Measurements from ENCODE around the gene SRP9.
"Not testable (repeated sequence)": the region's sequence is repeated elsewhere in the genome, so short reads cannot be mapped to it uniquely, and the experiment has no call there.

Gene SRP9

DNA sequence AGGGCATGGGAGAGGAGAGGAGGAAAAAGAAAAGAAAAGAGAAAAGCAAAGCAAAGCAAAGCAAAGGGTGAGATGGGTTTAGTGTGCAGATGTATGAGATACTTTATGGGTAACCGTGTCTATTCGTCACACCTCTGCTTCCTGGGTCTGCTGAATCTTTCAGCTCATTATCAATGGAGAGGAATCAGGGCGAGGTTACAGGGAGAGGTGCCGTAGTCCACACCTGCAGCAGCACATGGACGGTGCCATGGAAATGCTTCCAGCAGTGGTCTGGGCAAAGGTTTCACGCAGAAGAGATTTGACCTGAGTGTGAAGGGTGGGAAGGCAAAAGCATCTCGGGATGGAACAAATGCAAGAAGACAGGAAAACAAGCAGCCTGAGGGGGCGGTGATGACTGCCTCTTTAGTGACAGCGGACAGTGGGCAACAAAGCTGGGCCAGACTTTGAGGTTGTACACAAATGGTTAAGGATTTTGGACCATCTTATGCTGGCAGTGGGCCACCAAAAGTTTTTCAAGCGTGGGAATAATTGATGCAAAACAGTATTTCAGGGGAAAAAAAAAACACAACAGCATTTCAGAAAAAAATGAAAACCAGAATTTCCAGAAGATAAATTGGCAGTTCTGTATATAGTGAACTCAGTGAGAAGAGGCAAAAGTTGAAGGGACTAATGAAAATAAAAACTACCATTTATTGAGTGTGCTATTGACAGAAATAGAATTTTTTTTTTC, 19.5 kb upstream of the SRP9 start:
- DNase-seq = no peak

DNA sequence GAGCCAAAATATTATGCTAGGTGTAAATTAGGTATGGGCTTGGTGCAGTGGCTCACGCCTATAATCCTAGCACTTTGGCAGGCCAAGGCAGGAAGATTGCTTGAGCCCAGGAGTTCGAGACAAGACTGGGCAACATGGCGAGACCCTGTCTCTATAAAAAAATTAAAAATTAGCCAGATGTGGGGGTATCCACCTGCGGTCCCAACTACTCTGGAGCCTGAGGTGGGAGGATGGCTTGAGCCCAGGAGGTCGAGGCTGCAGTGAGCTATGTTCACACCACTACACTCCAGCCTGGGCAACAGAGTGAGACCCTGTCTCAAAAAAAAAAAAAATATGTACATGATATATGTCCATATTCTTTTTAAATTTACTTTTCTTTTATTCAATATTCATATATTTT, 17.7 kb upstream of the SRP9 start:
- not testable (repeated sequence) for DNase-seq

DNA sequence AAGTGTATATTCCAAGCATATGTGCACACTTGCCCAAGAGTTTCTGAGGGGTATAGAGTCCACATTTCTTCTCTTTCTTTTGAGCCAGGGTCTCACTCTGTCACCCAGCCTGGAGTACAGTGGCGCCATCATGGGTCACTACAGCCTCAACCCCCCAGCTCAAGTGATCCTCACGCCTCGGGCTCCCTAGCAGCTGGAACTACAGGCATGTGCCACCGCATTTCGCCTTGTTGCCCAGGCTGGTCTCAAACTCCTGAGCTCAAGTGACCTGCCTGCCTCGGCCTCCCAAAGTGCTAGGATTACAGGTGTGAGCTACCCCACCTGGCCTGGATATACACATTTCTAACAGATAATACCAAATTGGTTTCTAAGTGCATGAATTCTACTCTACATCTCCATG, 17.1 kb upstream of the SRP9 start:
- DNase-seq = no peak

DNA sequence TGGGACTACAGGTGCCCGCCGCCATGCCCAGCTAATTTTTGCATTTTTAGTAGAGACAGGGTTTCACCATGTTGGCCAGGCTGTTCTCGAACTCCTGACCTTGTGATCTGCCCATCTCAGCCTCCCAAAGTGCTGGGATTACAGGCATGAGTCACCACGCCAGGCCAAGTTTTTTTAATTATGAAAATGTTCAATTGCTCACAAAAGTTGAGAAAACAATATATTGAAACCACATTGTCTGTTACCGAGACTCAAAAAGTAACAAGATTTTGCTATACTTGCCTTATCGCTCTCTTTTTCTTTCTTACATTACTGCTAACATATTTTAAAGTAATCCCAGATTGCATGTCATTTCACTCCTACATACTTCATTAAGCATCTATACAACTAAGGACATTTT, 16.2 kb upstream of the SRP9 start:
- not testable (repeated sequence) for DNase-seq

GRCh38 chr1:225762002-225762441, 15.6 kb upstream of the SRP9 start:
- DNase-seq = peak; percentile 78

- no peak for DNase-seq
Measured at GRCh38 chr1:225762444-225762843, 15.2 kb upstream of the SRP9 start.

- no peak for DNase-seq
Measured at GRCh38 chr1:225763716-225764548, 13.7 kb upstream of the SRP9 start.

GRCh38 chr1:225765982-225766674, 11.5 kb upstream of the SRP9 start:
- no peak for DNase-seq

GRCh38 chr1:225766967-225767633, 10.5 kb upstream of the SRP9 start:
- DNase-seq = no peak

DNA sequence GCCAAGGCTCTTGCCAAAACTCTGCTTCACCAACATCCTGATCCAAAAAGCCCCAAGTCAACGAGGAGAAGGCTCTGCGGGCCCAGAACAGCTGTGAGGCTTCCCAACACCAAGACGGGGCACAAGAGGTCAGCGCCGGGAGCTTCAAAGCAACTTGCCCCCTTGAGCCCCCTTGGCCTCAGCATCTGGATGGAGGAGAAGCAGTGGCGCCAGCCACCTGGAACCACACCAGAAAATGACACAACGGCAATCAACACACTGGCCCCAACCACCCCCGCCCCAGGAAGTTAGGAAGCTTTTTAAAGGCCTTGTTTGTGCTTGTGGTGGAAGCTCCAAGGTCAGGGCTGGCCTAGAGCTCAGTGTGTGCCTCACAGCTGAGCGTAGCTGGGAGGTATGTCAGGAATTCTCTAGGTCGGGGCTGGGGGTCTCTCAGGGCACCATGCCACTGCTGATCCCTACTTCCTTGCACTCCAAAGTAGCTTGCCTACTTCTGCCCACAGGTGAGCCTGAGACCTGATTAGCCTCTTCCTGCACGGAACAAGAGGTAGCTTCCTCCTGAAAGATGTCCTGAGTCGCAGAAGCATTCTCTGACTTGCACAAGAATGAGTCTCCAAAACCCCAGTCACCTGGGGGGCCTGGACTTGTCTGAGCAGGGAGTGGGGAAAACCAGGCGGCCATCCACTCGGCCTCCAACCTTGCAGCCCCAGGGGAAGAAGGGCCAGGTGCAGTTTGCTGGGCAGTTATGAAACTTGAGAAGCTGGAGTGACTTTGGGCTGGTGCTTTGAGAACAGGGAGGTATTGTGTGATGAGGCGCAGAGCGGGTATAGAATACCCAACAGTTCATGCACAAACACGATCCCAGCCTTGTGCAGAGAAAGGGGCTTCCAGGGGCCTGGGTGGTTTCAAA, 9.7 kb upstream of the SRP9 start:
- DNase-seq = peak; percentile 46

GRCh38 chr1:225768662-225769426, 8.8 kb upstream of the SRP9 start:
- DNase-seq = no peak

DNA sequence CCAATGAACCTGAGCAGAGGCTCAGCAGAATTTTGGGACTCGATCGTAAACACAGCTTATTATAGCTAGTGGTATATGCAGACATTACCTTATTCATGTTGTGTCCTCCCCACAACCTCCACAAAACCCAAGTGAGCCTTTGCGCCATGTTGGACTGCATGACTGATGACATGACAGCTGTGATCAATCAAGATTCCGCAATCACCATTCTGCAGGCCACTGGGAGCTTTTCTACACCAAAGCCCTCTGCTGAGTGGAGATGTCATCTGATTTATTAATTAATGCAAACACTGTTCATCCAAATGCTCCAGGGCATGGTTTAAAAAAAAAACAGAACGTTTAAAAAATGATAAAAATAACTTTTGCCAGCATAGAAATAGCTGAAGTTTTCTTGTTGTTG, 7.9 kb upstream of the SRP9 start:
- no peak for DNase-seq

DNA sequence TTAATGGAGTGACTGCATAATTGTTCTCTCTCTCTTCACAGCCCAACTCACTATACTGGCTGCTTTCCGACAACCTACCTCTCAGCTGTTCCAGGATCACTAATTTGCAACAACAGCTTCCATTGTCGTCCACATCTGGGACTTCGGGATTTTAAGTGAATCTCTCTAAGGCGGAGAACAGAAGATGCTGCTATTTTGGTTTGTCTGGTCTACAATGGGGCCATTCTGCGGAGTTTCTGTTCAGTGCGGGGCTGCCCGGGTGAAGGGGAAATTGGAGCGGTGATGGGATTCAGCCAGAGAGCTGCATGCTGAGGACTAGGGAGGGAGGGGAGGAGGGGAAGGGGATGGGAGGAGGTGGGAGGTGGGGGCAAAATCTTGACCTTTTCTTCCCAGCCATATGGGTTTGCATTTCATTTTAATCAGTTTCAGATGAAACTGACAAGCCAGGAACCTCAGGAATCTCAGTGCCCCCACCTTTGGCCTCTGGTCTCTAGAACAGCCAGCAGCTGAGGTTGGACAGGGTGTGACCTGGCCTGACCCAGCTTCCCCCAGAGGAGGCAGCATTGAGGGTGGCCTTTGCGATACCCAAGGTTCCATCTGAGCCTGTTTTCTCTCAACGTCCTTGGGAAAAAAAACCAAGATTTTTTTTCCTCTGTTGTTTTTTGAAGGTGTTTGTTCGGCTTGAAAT, 6.9 kb upstream of the SRP9 start:
- DNase-seq = no peak

DNA sequence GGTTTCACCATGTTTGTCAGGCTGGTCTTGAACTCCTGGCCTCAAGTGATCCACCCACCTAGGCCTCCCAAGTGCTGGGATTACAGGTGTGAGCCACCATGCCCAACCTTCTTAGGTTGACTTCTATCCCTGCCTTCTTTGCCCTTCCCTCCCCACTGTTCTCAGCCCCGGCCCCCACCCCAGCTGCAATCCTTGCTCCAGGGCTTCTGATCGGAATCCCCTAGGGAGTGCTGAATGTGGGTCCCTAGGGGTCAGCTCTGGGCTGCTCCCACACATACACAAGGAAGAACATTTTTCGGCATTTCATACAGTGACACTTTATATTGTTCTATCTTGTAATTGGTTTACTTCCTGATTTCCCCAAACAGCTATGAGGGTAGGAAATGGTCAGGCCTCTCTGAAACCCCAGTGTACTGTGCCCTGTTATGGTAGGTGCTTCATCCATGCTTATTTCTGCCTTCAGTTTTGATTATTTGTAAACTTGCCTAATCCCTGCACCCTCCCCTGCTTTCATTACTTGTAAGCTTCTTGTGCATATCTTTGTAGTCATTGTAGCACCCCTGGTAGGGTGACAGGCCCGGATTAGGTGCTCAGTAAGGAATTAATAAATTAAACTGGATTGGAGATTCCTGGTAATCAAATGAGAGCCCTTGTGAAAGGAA, 5.8 kb upstream of the SRP9 start:
- DNase-seq = no peak

DNA sequence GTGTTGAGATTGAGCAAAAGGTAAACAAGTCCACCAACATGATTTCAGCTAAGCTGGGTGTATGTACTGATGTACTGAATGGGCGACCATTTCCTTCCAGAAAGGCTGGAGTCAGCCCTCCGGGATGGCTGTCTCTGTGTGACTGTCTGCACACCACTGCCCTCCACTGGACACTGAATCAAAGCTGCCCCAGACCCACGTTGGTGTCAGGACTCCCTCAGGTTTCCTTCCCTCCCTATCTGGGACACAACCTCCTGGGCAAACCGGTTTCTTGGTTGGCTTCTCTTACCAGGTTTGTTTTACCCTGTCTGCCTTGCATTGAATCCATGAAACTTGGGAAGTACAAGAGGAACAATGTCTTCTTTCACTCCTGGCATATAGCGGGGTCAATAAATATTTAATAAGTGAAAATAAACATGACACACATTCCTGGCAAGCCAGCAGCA, 5.3 kb upstream of the SRP9 start:
- peak; percentile 91 for DNase-seq

GRCh38 chr1:225772848-225773247, 4.8 kb upstream of the SRP9 start:
- DNase-seq = peak; percentile 46

DNA sequence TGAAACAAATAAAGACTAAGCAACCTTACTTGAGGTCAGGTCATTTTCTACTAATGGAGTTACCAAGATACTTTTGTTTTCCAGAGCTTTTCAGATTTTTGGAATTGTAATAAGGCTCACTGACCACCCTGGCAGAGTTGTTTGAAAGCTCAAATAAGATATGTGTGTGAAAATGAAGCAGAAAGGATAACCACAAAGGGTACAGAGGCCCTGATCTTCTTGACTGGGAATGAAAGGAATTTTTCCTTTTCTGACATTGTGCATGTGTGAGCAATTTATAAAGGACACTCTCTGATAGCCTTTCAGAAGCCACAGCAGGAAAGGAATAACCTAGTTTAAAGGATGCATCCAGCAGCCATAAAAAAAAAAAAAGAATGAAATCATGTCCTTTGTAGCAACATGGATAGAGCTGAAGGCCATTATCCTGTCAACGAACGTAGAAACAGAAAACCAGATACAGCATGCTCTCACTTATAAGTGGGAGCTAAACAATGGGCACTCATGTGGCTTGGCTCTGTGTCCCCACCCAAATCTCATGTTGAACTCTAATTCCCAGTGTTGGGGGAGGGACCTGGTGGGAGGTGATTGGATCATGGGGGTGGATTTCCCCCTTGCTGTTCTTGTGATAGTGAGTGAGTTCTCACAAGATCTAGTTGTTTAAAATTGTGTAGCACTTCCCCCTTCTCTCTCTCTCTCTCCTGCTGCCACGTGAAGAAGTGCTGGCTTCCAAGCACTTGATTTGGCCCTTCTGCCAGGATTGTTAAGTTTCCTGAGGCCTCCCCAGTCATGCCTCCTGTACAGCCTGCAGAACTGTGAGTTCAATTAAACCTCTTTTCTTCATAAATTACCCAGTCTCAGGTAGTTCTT, 3.1 kb upstream of the SRP9 start:
- no peak for DNase-seq

DNA sequence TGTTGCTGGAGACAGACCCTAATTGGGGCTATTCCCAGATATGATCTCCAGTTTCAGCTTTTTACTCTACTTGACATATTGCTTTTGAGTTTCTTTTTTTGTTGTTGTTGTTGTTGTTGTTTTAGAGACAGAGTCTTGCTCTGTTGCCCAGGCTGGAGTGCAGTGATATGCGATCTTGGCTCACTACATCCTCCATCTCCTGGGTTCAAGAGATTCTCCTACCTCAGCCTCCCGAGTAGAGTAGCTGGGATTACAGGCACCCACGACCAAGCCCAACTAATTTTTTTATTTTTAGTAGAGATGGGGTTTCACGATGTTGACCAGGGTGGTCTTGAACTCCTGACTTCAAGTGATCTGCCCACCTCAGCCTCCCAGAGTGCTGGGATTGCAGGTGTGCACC, 1.3 kb upstream of the SRP9 start:
- DNase-seq = no peak

DNA sequence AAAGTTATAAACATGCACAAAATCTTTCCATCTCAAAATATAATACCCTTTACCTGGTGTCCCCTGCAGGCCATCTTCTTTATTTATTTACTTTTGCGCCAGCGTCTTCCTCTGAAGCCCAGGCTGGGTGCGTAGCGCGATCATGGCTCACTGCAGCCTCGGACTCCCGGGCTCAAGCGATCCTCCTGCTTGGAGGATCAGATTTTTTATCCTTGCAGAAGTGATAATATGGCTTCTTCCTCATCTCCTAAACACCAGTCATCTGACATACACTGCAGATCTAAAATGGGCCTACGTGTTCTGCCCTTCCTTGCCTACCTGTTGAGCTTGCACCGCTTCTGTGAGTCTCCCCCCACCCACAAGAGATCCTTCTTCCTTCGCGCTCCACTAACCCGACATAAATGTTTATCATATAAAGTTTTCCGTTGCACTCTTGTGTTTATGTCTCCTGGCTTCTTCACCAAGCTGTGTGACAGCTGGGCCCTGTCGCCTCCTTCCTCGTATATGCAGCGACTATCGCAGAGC, 506 bp upstream of the SRP9 start:
- no peak for DNase-seq
